Skeletal muscle satellite cell (primary cell): ENCODE results near the gene SLU7.

Source experiments
- H3K27me3 ChIP-seq: 2 replicates; pipeline ENCODE4 v1.7.0; 2013; ENCODE audit warnings: low read length; ENCODE audit not compliant: control insufficient read depth, insufficient read depth
- H3K36me3 ChIP-seq: 2 replicates; pipeline ENCODE4 v1.7.0; 2013; ENCODE audit warnings: mild to moderate bottlenecking, control low read depth, low read length; ENCODE audit not compliant: insufficient read depth
- H3K4me1 ChIP-seq: 2 replicates; pipeline ENCODE4 v1.7.0; 2013; ENCODE audit warnings: low read length; ENCODE audit not compliant: control insufficient read depth, insufficient read depth
- H3K4me2 ChIP-seq: 2 replicates; pipeline ENCODE4 v1.7.0; 2013; ENCODE audit warnings: mild to moderate bottlenecking, low read length
- H3K4me3 ChIP-seq: 2 replicates; pipeline ENCODE4 v1.7.0; 2013; ENCODE audit warnings: low read length
- H3K9ac ChIP-seq: 2 replicates; pipeline ENCODE4 v1.7.0; 2013; ENCODE audit warnings: mild to moderate bottlenecking, low read depth, low read length, moderate library complexity
- H3K9me3 ChIP-seq: replicated peaks from 2 replicates; pipeline ENCODE4 v1.7.0; 2013; ENCODE audit warnings: mild to moderate bottlenecking, control low read depth, low read length

Gene SLU7

GRCh38 chr5:160434022-160434531 is 15.2 kb upstream of the SLU7 start:
- Histone ChIP-seq H3K36me3 (peaks cover 6% of the 10 kb centered on the region), H3K27me3 (peaks cover 14% of the 10 kb centered on the region), H3K9me3 (no peaks in the 10 kb centered on the region), H3K4me3 (no peak overlapping the region), H3K4me1 (peaks cover 6% of the 10 kb centered on the region), H3K4me2 (no peak overlapping the region), H3K9ac (no peak overlapping the region)

GRCh38 chr5:160432787-160433186 is 13.9 kb upstream of the SLU7 start:
- H3K9ac ChIP-seq: no peak overlapping the region
- no peaks in the 10 kb centered on the region for H3K4me1 ChIP-seq
- H3K36me3 ChIP-seq: peaks cover 18% of the 10 kb centered on the region
- H3K4me2 ChIP-seq: no peak overlapping the region
- no peaks in the 10 kb centered on the region for H3K9me3 ChIP-seq
- peaks cover 14% of the 10 kb centered on the region for H3K27me3 ChIP-seq
- no peak overlapping the region for H3K4me3 ChIP-seq

- Histone ChIP-seq H3K4me3 (no peak overlapping the region), H3K9me3 (no peaks in the 10 kb centered on the region), H3K27me3 (peaks cover 13% of the 10 kb centered on the region), H3K36me3 (peaks cover 22% of the 10 kb centered on the region), H3K4me1 (no peaks in the 10 kb centered on the region), H3K4me2 (no peak overlapping the region), H3K9ac (no peak overlapping the region)
Measured at GRCh38 chr5:160432196-160432595, 13.3 kb upstream of the SLU7 start.

GRCh38 chr5:160427607-160428006 is 8.7 kb upstream of the SLU7 start:
- H3K27me3 ChIP-seq: no peaks in the 10 kb centered on the region
- peaks cover 23% of the 10 kb centered on the region for H3K36me3 ChIP-seq
- no peaks in the 10 kb centered on the region for H3K9me3 ChIP-seq
- H3K9ac ChIP-seq: no peak overlapping the region
- no peak overlapping the region for H3K4me3 ChIP-seq
- peaks cover 26% of the 10 kb centered on the region for H3K4me1 ChIP-seq
- H3K4me2 ChIP-seq: no peak overlapping the region

GRCh38 chr5:160423099-160423498 is 4.2 kb upstream of the SLU7 start:
- H3K9me3 ChIP-seq: no peaks in the 10 kb centered on the region
- H3K4me2 ChIP-seq: peak overlapping the region; percentile 81
- H3K27me3 ChIP-seq: no peaks in the 10 kb centered on the region
- H3K4me3 ChIP-seq: peak overlapping the region; percentile 79
- H3K36me3 ChIP-seq: peaks cover 6% of the 10 kb centered on the region
- peaks cover 35% of the 10 kb centered on the region for H3K4me1 ChIP-seq
- H3K9ac ChIP-seq: no peak overlapping the region

GRCh38 chr5:160421625-160422258 is 2.9 kb upstream of the SLU7 start, which contains the start of gene PTTG1:
PTTG1 (plus strand) TSS chr5:160421855; CDS start chr5:160422313, 458 bp downstream.
- no peaks in the 10 kb centered on the region for H3K9me3 ChIP-seq
- H3K9ac ChIP-seq: peak within 1 kb of the TSS; percentile 74
- peaks cover 42% of the 10 kb centered on the region for H3K4me1 ChIP-seq
- no peaks in the 10 kb centered on the region for H3K27me3 ChIP-seq
- H3K4me3 ChIP-seq: peak within 1 kb of the TSS; percentile 79
- H3K36me3 ChIP-seq: no peaks in the 10 kb centered on the region
- H3K4me2 ChIP-seq: peak within 1 kb of the TSS; percentile 81

- Histone ChIP-seq H3K9ac (no peak overlapping the region), H3K4me3 (no peak overlapping the region), H3K9me3 (no peaks in the 10 kb centered on the region), H3K27me3 (no peaks in the 10 kb centered on the region), H3K4me1 (peaks cover 42% of the 10 kb centered on the region), H3K36me3 (no peaks in the 10 kb centered on the region), H3K4me2 (no peak overlapping the region)
Measured at GRCh38 chr5:160420331-160420610, 1.4 kb upstream of the SLU7 start.

- peaks cover 36% of the 10 kb centered on the region for H3K4me1 ChIP-seq
Measured at GRCh38 chr5:160419458-160420330, 813 bp upstream of the SLU7 start.

GRCh38 chr5:160399402-160400353 is 19.2 kb downstream of the SLU7 start, which contains the start of gene FAM200C:
FAM200C (minus strand) TSS chr5:160400054; CDS start chr5:160395490, 4,564 bp downstream.
- Histone ChIP-seq H3K4me1 (peaks cover 8% of the 10 kb centered on the region), H3K36me3 (peaks cover 26% of the 10 kb centered on the region), H3K9ac (peak within 1 kb of the TSS; percentile 98), H3K27me3 (no peaks in the 10 kb centered on the region), H3K4me2 (peak within 1 kb of the TSS; percentile 94), H3K4me3 (peak within 1 kb of the TSS; percentile 85), H3K9me3 (no peaks in the 10 kb centered on the region)

More at GRCh38 chr5:160419458-160420330, 813 bp upstream of the SLU7 start:
- Histone ChIP-seq H3K4me3 (peak overlapping the region; percentile 82), H3K27me3 (no peaks in the 10 kb centered on the region), H3K36me3 (peaks cover 2% of the 10 kb centered on the region), H3K9me3 (no peaks in the 10 kb centered on the region), H3K9ac (peak overlapping the region; percentile 91), H3K4me2 (peak overlapping the region; percentile 85)

GRCh38 chr5:160398806-160399205 is 20.1 kb downstream of the SLU7 start:
- H3K4me2 ChIP-seq: peak overlapping the region; percentile 94

GRCh38 chr5:160397492-160397891 is 21.4 kb downstream of the SLU7 start:
- H3K4me1 ChIP-seq: peaks cover 8% of the 10 kb centered on the region
- H3K4me2 ChIP-seq: no peak overlapping the region
- H3K9ac ChIP-seq: no peak overlapping the region
- H3K36me3 ChIP-seq: peaks cover 9% of the 10 kb centered on the region
- no peaks in the 10 kb centered on the region for H3K27me3 ChIP-seq
- H3K4me3 ChIP-seq: no peak overlapping the region
- no peaks in the 10 kb centered on the region for H3K9me3 ChIP-seq

More at GRCh38 chr5:160398806-160399205, 20.1 kb downstream of the SLU7 start:
- no peaks in the 10 kb centered on the region for H3K9me3 ChIP-seq
- peaks cover 19% of the 10 kb centered on the region for H3K36me3 ChIP-seq
- H3K4me1 ChIP-seq: peaks cover 8% of the 10 kb centered on the region
- peak overlapping the region; percentile 98 for H3K9ac ChIP-seq
- H3K27me3 ChIP-seq: no peaks in the 10 kb centered on the region
- H3K4me3 ChIP-seq: peak overlapping the region; percentile 85
